ENCODE results near the gene TECTB. TPM values are rescaled to one million over a fixed set of nuclear protein-coding genes. Genes with fewer than 3 reads are reported as not detected.

Gene TECTB
- total and polyA plus RNA-seq, 8 donors: not detected

DNA sequence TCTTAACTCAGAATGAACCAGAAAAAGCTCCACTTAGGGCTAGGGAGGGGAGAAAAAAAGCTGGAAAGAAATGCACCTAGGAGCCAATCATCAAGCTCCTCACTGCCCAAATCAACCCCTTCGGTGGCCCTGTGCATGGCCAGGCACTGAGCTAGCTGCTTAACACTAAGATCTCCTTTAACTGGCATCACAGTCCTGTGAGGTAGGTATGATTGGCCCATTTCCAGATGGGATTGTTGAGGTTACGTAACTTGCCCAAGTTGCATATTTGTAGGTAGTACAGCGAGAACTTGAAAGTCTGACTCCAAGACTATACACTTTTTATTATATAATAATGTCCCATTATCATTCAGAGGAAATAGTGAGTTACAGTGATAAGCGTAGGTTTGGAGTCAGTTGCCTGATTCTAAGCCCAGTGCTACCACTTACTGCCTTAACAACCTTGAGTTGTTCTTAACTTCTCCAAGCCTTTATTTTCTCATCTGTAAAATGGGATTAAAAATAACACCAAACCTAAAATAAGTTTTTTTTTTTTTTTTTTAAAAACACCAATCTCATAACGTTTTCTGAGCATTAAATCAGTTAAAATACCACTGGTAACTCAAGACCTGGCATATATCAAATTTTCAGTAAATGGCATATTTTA is 53.5 kb downstream of the TECTB start:
- H3K4me3 ChIP-seq: no peak overlapping the region
- 51 to 57% methylated on average over 5 of the region's 5 CpGs for WGBS, 2 donors
- ATAC-seq: no peak
- no peaks in the 10 kb centered on the region for H3K27me3 ChIP-seq
- no peak for DNase-seq
- intact Hi-C loops (cut with DNase I): no loop called here
- no peak for FAIRE-seq
- no peak overlapping the region for H3K27ac ChIP-seq
- H3K36me3 ChIP-seq: no peaks in the 10 kb centered on the region
- H3K4me1 ChIP-seq: no peaks in the 10 kb centered on the region
- no peaks in the 10 kb centered on the region for H3K9me3 ChIP-seq
- TF ChIP-seq, protein P1, sequence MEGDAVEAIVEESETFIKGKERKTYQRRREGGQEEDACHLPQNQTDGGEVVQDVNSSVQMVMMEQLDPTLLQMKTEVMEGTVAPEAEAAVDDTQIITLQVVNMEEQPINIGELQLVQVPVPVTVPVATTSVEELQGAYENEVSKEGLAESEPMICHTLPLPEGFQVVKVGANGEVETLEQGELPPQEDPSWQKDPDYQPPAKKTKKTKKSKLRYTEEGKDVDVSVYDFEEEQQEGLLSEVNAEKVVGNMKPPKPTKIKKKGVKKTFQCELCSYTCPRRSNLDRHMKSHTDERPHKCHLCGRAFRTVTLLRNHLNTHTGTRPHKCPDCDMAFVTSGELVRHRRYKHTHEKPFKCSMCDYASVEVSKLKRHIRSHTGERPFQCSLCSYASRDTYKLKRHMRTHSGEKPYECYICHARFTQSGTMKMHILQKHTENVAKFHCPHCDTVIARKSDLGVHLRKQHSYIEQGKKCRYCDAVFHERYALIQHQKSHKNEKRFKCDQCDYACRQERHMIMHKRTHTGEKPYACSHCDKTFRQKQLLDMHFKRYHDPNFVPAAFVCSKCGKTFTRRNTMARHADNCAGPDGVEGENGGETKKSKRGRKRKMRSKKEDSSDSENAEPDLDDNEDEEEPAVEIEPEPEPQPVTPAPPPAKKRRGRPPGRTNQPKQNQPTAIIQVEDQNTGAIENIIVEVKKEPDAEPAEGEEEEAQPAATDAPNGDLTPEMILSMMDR (IDR thresholded peaks at IDR 0.05): no peak

DNA sequence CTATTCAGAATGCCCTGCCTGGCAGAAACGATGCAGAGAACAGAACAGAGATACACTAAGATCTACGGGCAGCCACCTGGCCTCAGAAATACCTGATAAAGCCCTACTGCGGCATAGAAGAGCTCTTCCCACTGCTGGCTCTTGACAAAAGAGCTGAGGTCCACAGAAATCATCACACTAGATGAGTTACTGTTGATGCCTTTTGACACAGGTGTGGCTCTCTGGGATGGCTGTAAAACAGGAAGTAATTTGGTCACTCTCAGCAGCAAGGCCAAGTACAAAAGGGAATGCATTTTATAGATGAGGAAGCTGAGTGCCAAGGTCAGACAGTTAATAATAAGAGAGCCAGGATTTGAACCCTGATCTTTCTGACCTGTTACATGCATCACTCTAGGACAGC is 55.8 kb downstream of the TECTB start:
- no peak for DNase-seq

GRCh38 chr10:112340601-112341000 is 57.4 kb downstream of the TECTB start:
- Histone ChIP-seq H3K36me3 (no peaks in the 10 kb centered on the region), H3K27ac (no peak overlapping the region), H3K9me3 (no peaks in the 10 kb centered on the region), H3K4me1 (no peaks in the 10 kb centered on the region), H3K27me3 (no peaks in the 10 kb centered on the region), H3K4me3 (no peak overlapping the region)
- FAIRE-seq (no peak), DNase-seq (no peak), ATAC-seq (no peak)
- intact Hi-C loops (cut with DNase I): no loop called here
- WGBS, 2 donors: 78 to 82% methylated on average over 2 of the region's 2 CpGs
- TF ChIP-seq, protein P1 (IDR thresholded peaks at IDR 0.05): no peak

More for the DNA sequence above, 55.8 kb downstream of the TECTB start:
- Histone ChIP-seq H3K27me3 (no peaks in the 10 kb centered on the region), H3K36me3 (no peaks in the 10 kb centered on the region), H3K4me3 (no peak overlapping the region), H3K9me3 (no peaks in the 10 kb centered on the region), H3K27ac (no peak overlapping the region), H3K4me1 (no peaks in the 10 kb centered on the region)
- FAIRE-seq (no peak), ATAC-seq (no peak)
- TF ChIP-seq, protein P1 (IDR thresholded peaks at IDR 0.05): no peak
- intact Hi-C loops (cut with DNase I): no loop called here
- 70 to 76% methylated on average over 3 of the region's 3 CpGs for WGBS, 2 donors

GRCh38 chr10:112343056-112343806 is 60.0 kb downstream of the TECTB start:
- intact Hi-C loops (cut with DNase I): no loop called here
- TF ChIP-seq, protein P1 (IDR thresholded peaks at IDR 0.05): no peak
- WGBS, 2 donors: 70 to 76% methylated on average over 5 of the region's 5 CpGs
- no peaks in the 10 kb centered on the region for H3K4me1 ChIP-seq
- no peak for ATAC-seq
- H3K27ac ChIP-seq: no peak overlapping the region
- H3K36me3 ChIP-seq: no peaks in the 10 kb centered on the region
- H3K4me3 ChIP-seq: no peak overlapping the region
- no peaks in the 10 kb centered on the region for H3K9me3 ChIP-seq
- FAIRE-seq: no peak
- no peak for DNase-seq
- no peaks in the 10 kb centered on the region for H3K27me3 ChIP-seq

DNA sequence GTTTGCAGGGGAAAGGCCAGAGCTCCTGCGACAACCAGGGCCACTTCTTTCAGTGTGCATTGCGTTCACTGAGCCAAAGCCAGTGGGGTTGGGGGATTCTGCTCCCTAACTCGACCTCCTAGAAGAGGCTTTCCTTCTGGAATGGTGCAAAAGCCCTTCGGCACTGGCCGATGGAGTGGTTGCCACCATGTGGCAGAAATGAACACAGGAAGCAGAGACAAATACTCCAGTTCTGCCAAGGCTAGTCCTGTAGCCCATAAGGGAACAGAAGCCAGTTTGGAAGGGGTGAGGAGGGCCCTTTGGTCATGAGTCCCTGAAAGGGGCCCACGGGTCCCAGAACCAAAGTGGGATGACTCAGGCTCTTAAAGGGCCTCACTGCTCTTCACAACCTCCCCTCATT is 61.1 kb downstream of the TECTB start:
- WGBS, 2 donors: 66 to 72% methylated on average over 6 of the region's 6 CpGs
- TF ChIP-seq, protein P1 (IDR thresholded peaks at IDR 0.05): no peak
- ATAC-seq: no peak
- Histone ChIP-seq H3K9me3 (no peaks in the 10 kb centered on the region), H3K4me1 (no peaks in the 10 kb centered on the region), H3K36me3 (no peaks in the 10 kb centered on the region), H3K4me3 (no peak overlapping the region), H3K27me3 (no peaks in the 10 kb centered on the region), H3K27ac (no peak overlapping the region)
- FAIRE-seq: no peak
- no peak for DNase-seq
- intact Hi-C loops (cut with DNase I): no loop called here

Data from pancreas (tissue), 10 donors.